Kidney (tissue), 14 donors: ENCODE results near the gene TSPAN1. TPM values are rescaled to one million over a fixed set of nuclear protein-coding genes. Genes with fewer than 3 reads are reported as not detected.
A peak's percentile ranks its signal among the peaks of the same experiment; 100 is the strongest.

Experiments
- DNase-seq, 5 donors: peaks; one replicate each; pipeline ENCODE4 v3.0.0-alpha.2; 2013 to 2020
- FAIRE-seq: peaks from 2 replicates; lab custom pipeline; 2012; peaks lifted over from hg19 to GRCh38; lab: Jason Lieb, UNC
- H3K27ac ChIP-seq, 2 donors: one replicate each; pipeline ENCODE4 v1.7.0; 2013; ENCODE audit warnings: low read depth in 2 of 2, low read length in 2 of 2, inconsistent platforms in 1 of 2
- H3K27me3 ChIP-seq: one replicate; pipeline ENCODE4 v1.7.1; 2013; ENCODE audit warnings: low read length, inconsistent platforms; ENCODE audit not compliant: control insufficient read depth, insufficient read depth
- H3K36me3 ChIP-seq, 3 donors: one replicate each; pipeline versions ENCODE4 v1.7.0 to v1.7.1; 2013; ENCODE audit warnings: low read length in 3 of 3, control low read depth in 1 of 3, inconsistent platforms in 1 of 3; ENCODE audit not compliant: insufficient read depth in 3 of 3, control insufficient read depth in 2 of 3
- H3K4me1 ChIP-seq, 3 donors: one replicate each; pipeline versions ENCODE4 v1.7.0 to v1.7.1; 2013; ENCODE audit warnings: low read length in 3 of 3, inconsistent platforms in 1 of 3, low read depth in 1 of 3; ENCODE audit not compliant: control insufficient read depth in 2 of 3, insufficient read depth in 2 of 3
- H3K4me3 ChIP-seq, 3 donors: one replicate each; pipeline versions ENCODE4 v1.7.0 to v1.8.1; 2013; ENCODE audit warnings: low read length in 3 of 3, control low read depth in 1 of 3, inconsistent platforms in 1 of 3
- H3K9ac ChIP-seq, 3 donors: one replicate each; pipeline versions ENCODE4 v1.7.0 to v1.7.1; 2013; ENCODE audit warnings: low read length in 3 of 3, control low read depth in 1 of 3, inconsistent platforms in 1 of 3
- H3K9me3 ChIP-seq, 3 donors: one replicate each; pipeline versions ENCODE4 v1.7.0 to v1.7.1; 2013; ENCODE audit warnings: low read length in 3 of 3, control low read depth in 1 of 3, inconsistent platforms in 1 of 3; ENCODE audit not compliant: control insufficient read depth in 2 of 3, insufficient read depth in 1 of 3
- CTCF ChIP-seq: IDR thresholded peaks from 3 replicates; pipeline ENCODE4 v1.5.1; 2012; ENCODE audit warnings: mild to moderate bottlenecking, moderate library complexity, borderline replicate concordance; ENCODE audit not compliant: insufficient read depth; ENCODE audit errors: extremely low read depth
- intact Hi-C: fragments of 100-400 bp; cut with DNase I; formaldehyde crosslinking; loops from one replicate; pipeline ENCODE4 v1.11.1; 2022
- polyA plus RNA-seq: library from polyadenylated mRNA; stranded (reverse); fragments of 350-450 nt; fragmentation: Illumina TruSeq; extraction: RNeasy Lipid Tissue Mini Kit (QIAGEN cat#74804); gene quantifications from one replicate; pipeline ENCODE4 v1.2.3, GENCODE V29; 2014; ENCODE audit warnings: low read depth, low replicate concordance; ENCODE audit not compliant: insufficient read depth
- total RNA-seq: library from RNA; stranded (reverse); fragmentation: NEBNext Ultra II Directional; extraction: Animal tissue kit (Norgen Biotek cat#: 25700); gene quantifications from one replicate; pipeline ENCODE4 v1.2.1, GENCODE V29; 2021
- donor health status: control.
- donor health status: control.
- donor health status: control.
- donor health status: control.
- donor health status: control.
- donor health status: DM: yes; HTN: yes; CAD: no.
- donor health status: Normal renal cell carcinoma (clear cell type).

The TSPAN1 gene
- total and polyA plus RNA-seq, 2 donors from 2014 or later, result 518 to 578 TPM

- peak; percentile 7 for TF ChIP-seq CTCF
- Histone ChIP-seq H3K27me3 (no peaks in the 10 kb centered on the region), H3K9me3 (no peaks in the 10 kb centered on the region), H3K36me3 (peaks cover 0 to 14% (median 7%) of the 10 kb centered on the region in 3 donors), H3K4me3 (peak within 1 kb of the TSS; percentile 93 to 97 (median 96)), H3K9ac (peak within 1 kb of the TSS; percentile 88 to 99 (median 93)), H3K4me1 (peaks cover 0 to 23% (median 10%) of the 10 kb centered on the region in 3 donors), H3K27ac (peak within 1 kb of the TSS; percentile 74 to 83)
- intact Hi-C loops, result no loop called here
- DNase-seq, result peak; percentile 71 to 88 (median 81)
- FAIRE-seq, result no peak
Measured at GRCh38 chr1:46197964-46198811, 23.3 kb downstream of the TSPAN1 start, which contains the start of gene POMGNT1. POMGNT1 (minus strand) TSS chr1:46198434; CDS start chr1:46197821, 613 bp downstream.

DNA sequence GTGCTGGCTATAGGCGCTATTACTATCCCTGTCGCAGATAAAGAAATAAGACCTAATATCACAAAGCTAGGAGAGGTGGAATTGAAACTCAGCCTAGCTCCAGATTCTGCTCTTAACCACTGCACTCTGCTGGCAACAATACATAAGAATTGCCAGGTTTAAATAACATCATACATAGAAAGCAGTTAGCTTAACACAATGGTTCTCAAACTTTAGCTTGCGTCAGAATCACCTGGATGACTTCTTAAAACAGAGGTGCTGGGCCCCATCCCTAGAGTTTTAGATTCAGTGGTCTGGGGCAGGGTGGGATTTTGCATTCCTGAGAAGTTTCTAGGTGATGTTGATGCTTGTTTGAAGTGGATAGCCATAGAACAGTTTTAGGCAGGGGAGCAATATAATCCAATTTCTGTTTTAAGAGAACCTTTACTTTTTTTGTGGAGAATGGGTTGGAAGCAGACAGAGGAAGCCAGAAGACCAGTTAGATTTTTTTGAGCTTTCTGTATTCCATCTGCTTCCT lies 24.4 kb downstream of the TSPAN1 start:
- Histone ChIP-seq H3K27me3 (no peaks in the 10 kb centered on the region), H3K9me3 (no peaks in the 10 kb centered on the region), H3K36me3 (peaks cover 0 to 6% (median 2%) of the 10 kb centered on the region in 3 donors), H3K27ac (no peak overlapping the region), H3K4me3 (peak overlapping the region in 1 of 3 donors; percentile 93), H3K9ac (no peak overlapping the region), H3K4me1 (peaks cover 0 to 23% (median 10%) of the 10 kb centered on the region in 3 donors)
- no peak for DNase-seq
- FAIRE-seq, result no peak
- no peak for TF ChIP-seq CTCF
- intact Hi-C loops, result no loop called here

DNA sequence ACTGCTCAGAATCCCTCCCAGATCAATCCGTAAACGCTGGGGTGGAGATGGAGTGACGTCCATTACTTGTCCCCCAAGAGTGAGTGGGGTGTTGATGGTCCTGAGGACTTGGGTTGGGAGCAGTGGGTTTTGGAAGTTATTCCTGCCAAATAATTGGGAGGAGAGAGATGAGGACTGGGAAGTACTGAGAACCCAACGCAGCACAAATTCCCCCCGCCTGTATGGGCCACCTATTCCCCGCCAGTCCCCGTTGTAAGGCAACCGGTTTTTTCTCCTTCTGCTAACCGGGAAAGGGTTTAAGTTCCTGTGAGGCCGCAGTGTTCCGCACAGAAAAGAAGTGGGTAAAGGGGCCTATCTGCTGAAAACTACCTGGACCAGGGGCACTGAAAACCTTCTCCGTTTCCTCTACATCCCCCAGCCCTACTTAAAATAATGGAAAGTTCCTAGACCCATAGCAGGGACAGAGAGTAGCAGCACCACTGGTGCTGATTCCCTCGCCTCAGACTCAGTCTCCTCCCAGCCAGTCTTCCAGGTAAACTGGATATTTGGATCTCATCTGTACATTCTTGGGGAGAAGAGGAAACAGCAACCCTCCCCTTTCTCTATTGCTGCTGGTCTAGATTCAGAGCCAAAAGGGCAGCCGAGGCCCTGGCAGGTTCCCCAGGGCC lies 29.0 kb downstream of the TSPAN1 start:
- Histone ChIP-seq H3K4me1 (peaks cover 0 to 7% (median 3%) of the 10 kb centered on the region in 3 donors), H3K27ac (peak overlapping the region; percentile 84 to 93), H3K36me3 (no peaks in the 10 kb centered on the region), H3K27me3 (no peaks in the 10 kb centered on the region), H3K4me3 (peak overlapping the region; percentile 60 to 85 (median 71)), H3K9ac (peak overlapping the region; percentile 45 to 93 (median 92)), H3K9me3 (no peaks in the 10 kb centered on the region)
- FAIRE-seq, result no peak
- intact Hi-C loops, result no loop called here
- TF ChIP-seq CTCF, result no peak
- no peak for DNase-seq
